Uterus (tissue), 2 donors: Measurements from ENCODE around the gene KNG1.

Experiments
- POLR2A ChIP-seq, 2 donors: fragments of 450-650 bp; IDR thresholded peaks; one replicate each; pipeline ENCODE4 v1.6.1; 2016; ENCODE audit warnings: antibody characterized with exemption in 2 of 2, mild to moderate bottlenecking in 1 of 2, moderate library complexity in 1 of 2
- TF ChIP-seq, protein P1 (sequence below), 4 experiments: fragments of 200-600 bp in 2 of 4; fragments of 450-650 bp in 2 of 4; sonication (generic) in 2 of 4; IDR thresholded peaks; one replicate each; pipeline ENCODE4 v1.5.1; 2016 to 2019; ENCODE audit warnings: antibody characterized with exemption in 4 of 4, mild to moderate bottlenecking in 2 of 4, moderate library complexity in 1 of 4

DNA sequence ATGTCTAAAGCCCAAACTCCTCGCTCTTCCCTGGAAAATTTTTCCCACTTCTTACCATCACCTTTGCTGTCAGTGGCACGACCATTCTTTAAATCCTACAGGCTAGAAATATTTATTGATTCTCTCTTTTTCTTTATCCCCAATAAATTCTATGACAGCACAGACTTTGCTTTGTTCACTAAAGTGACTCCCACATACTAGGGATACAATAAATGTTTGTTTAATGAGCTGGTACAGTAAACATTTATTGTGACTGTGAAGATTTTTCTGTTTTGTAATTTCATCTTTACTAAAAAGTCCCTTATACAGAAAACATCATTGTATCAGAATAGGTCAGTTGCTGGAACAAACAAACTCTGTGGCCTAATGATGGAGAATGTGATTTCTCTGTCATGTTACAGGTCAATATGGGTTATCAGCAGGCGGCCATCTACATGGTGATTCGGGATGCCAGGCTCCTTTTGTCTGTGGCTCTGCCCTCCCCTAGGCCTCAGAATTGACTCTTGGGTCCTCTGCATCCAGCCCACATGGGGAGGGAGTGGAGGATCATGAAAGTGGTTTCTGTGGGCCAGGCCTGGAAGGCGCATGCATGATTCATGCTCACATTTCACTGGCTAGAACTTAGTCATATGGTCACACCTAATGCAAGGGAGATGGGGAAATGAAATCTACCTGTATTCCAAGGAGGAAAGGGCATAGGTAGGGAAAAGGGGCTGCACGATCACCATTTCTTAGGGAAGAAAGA, 22.7 kb upstream of the KNG1 start:
- TF ChIP-seq, protein P1, sequence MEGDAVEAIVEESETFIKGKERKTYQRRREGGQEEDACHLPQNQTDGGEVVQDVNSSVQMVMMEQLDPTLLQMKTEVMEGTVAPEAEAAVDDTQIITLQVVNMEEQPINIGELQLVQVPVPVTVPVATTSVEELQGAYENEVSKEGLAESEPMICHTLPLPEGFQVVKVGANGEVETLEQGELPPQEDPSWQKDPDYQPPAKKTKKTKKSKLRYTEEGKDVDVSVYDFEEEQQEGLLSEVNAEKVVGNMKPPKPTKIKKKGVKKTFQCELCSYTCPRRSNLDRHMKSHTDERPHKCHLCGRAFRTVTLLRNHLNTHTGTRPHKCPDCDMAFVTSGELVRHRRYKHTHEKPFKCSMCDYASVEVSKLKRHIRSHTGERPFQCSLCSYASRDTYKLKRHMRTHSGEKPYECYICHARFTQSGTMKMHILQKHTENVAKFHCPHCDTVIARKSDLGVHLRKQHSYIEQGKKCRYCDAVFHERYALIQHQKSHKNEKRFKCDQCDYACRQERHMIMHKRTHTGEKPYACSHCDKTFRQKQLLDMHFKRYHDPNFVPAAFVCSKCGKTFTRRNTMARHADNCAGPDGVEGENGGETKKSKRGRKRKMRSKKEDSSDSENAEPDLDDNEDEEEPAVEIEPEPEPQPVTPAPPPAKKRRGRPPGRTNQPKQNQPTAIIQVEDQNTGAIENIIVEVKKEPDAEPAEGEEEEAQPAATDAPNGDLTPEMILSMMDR (IDR thresholded peaks at IDR 0.05) = no peak
- TF ChIP-seq POLR2A (IDR thresholded peaks at IDR 0.05) = no peak
